ENCODE measurements around the gene NOL12.

DNA sequence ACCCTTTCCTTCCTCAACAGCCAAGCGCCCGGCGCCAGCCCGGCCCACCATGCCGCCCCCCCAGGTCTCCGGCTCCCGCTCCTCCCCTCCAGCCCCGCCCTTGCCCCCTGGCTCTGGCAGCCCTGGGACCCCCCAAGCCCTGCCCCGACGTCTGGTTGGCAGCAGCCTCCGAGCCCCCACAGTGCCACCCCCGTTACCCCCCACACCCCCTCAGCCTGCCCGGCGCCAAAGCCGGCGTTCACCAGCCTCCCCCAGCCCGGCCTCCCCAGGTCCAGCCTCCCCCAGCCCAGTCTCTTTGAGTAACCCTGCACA lies 30.9 kb upstream of the NOL12 start:
- TF ChIP-seq, protein P1, sequence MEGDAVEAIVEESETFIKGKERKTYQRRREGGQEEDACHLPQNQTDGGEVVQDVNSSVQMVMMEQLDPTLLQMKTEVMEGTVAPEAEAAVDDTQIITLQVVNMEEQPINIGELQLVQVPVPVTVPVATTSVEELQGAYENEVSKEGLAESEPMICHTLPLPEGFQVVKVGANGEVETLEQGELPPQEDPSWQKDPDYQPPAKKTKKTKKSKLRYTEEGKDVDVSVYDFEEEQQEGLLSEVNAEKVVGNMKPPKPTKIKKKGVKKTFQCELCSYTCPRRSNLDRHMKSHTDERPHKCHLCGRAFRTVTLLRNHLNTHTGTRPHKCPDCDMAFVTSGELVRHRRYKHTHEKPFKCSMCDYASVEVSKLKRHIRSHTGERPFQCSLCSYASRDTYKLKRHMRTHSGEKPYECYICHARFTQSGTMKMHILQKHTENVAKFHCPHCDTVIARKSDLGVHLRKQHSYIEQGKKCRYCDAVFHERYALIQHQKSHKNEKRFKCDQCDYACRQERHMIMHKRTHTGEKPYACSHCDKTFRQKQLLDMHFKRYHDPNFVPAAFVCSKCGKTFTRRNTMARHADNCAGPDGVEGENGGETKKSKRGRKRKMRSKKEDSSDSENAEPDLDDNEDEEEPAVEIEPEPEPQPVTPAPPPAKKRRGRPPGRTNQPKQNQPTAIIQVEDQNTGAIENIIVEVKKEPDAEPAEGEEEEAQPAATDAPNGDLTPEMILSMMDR (tag by site-specific recombination; IDR thresholded peaks at IDR 0.05), result no peak
- no peak for TF ChIP-seq ZNF350 (tag by site-specific recombination; IDR thresholded peaks at IDR 0.05)
